ENCODE measurements around the gene TREML4. TPM values are rescaled to one million over a fixed set of nuclear protein-coding genes. Genes with fewer than 3 reads are reported as not detected.

TREML4 gene
- total and polyA plus RNA-seq, 2 of the 8 experiments (the other 6 are each of a cell fraction or from before 2014, with no cell fraction given): not detected

- TF ChIP-seq, protein P1, sequence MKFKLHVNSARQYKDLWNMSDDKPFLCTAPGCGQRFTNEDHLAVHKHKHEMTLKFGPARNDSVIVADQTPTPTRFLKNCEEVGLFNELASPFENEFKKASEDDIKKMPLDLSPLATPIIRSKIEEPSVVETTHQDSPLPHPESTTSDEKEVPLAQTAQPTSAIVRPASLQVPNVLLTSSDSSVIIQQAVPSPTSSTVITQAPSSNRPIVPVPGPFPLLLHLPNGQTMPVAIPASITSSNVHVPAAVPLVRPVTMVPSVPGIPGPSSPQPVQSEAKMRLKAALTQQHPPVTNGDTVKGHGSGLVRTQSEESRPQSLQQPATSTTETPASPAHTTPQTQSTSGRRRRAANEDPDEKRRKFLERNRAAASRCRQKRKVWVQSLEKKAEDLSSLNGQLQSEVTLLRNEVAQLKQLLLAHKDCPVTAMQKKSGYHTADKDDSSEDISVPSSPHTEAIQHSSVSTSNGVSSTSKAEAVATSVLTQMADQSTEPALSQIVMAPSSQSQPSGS (IDR thresholded peaks at IDR 0.05; ENCODE audit: low read length): no peak
- TF ChIP-seq KDM1A (IDR thresholded peaks at IDR 0.05; ENCODE audit: borderline replicate concordance, low read length) (no peak), SIX5 (IDR thresholded peaks at IDR 0.05; ENCODE audit: low read depth, low read length) (no peak), POLR2AphosphoS5 (IDR thresholded peaks at IDR 0.05; ENCODE audit: low read depth, low read length) (no peak), HDAC2 (IDR thresholded peaks at IDR 0.05; ENCODE audit: borderline replicate concordance in 1 of 2, low read depth in 2 of 2, low read length in 2 of 2) (no peak), YY1 (IDR thresholded peaks at IDR 0.05; ENCODE audit: low read depth, low read length) (no peak), KDM5A (IDR thresholded peaks at IDR 0.05; ENCODE audit: low read length) (no peak)
Measured at GRCh38 chr6:41193171-41193734, 34.9 kb upstream of the TREML4 start (continued).
